ENCODE results near the gene GPR87.

GPR87 gene

DNA sequence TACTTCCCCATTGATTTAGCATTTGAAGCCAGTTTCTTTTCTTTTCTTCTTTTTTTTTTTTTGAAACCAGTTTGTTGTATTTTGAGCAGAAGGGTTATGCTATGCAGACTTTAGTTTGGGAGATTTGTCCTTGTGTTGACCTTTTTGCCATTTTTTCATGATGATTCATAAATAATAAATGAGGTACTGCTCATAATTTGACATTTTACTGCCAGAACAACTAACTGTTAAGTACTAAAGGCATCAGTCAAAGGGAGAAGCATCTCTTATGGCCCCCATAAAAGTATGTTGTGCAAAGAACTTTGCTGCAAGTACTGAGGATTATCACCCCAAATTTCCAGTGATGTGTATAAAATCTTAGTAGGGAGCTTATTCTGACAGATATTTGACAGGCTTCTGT, 1.7 kb upstream of the GPR87 start:
- no peak for TF ChIP-seq EZH2phosphoT487 (IDR thresholded peaks at IDR 0.05; ENCODE audit: borderline replicate concordance)
- TF ChIP-seq, protein P1, sequence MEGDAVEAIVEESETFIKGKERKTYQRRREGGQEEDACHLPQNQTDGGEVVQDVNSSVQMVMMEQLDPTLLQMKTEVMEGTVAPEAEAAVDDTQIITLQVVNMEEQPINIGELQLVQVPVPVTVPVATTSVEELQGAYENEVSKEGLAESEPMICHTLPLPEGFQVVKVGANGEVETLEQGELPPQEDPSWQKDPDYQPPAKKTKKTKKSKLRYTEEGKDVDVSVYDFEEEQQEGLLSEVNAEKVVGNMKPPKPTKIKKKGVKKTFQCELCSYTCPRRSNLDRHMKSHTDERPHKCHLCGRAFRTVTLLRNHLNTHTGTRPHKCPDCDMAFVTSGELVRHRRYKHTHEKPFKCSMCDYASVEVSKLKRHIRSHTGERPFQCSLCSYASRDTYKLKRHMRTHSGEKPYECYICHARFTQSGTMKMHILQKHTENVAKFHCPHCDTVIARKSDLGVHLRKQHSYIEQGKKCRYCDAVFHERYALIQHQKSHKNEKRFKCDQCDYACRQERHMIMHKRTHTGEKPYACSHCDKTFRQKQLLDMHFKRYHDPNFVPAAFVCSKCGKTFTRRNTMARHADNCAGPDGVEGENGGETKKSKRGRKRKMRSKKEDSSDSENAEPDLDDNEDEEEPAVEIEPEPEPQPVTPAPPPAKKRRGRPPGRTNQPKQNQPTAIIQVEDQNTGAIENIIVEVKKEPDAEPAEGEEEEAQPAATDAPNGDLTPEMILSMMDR (conservative IDR thresholded peaks at IDR 0.05; ENCODE audit: low read length) = no peak

GRCh38 chr3:151315846-151316245, 774 bp downstream of the GPR87 start:
- H4K20me1 ChIP-seq (ENCODE audit: insufficient read depth, low read length, poor library complexity, severe bottlenecking) = no peaks in the 10 kb centered on the region
- no peaks in the 10 kb centered on the region for H3F3A ChIP-seq (ENCODE audit: low read depth)
- H3K4me2 ChIP-seq (ENCODE audit: low read depth, low read length, poor library complexity, severe bottlenecking) = no peak overlapping the region
- H3K4me3 ChIP-seq (ENCODE audit: low read length, poor library complexity, severe bottlenecking) = no peak overlapping the region
- peaks cover 10% of the 10 kb centered on the region; the same call in 1 of the 2 replicates for H3K36me3 ChIP-seq (ENCODE audit: insufficient read depth, low read length)
- no peak overlapping the region for H2AFZ ChIP-seq (ENCODE audit: low read length)
- TF ChIP-seq, protein P1 (conservative IDR thresholded peaks at IDR 0.05; ENCODE audit: low read length) = no peak
- TF ChIP-seq EZH2phosphoT487 (IDR thresholded peaks at IDR 0.05; ENCODE audit: borderline replicate concordance) = no peak
- H3K9ac ChIP-seq (ENCODE audit: low read depth, low read length, poor library complexity, severe bottlenecking) = no peak overlapping the region
- no peaks in the 10 kb centered on the region for H3K27me3 ChIP-seq (ENCODE audit: insufficient read depth, low read length, poor library complexity, severe bottlenecking)
- no peaks in the 10 kb centered on the region for H3K9me2 ChIP-seq (replicated peaks; ENCODE audit: low read depth, low read length)
- H3K9me3 ChIP-seq (ENCODE audit: insufficient read depth, low read depth, low read length) = no peaks in the 10 kb centered on the region
- no peaks in the 10 kb centered on the region for H3K79me2 ChIP-seq (ENCODE audit: insufficient read depth, low read length)
- H3K4me1 ChIP-seq (ENCODE audit: insufficient read depth, low read length, poor library complexity, severe bottlenecking) = peaks cover 4% of the 10 kb centered on the region

More for the DNA sequence above, 1.7 kb upstream of the GPR87 start:
- Histone ChIP-seq H3K4me2 (ENCODE audit: low read depth, low read length, poor library complexity, severe bottlenecking) (no peak overlapping the region), H2AFZ (ENCODE audit: low read length) (no peak overlapping the region), H3K9ac (ENCODE audit: low read depth, low read length, poor library complexity, severe bottlenecking) (no peak overlapping the region), H3K4me3 (ENCODE audit: low read length, poor library complexity, severe bottlenecking) (no peak overlapping the region), H3K36me3 (ENCODE audit: insufficient read depth, low read length) (peaks cover 10% of the 10 kb centered on the region; the same call in 1 of the 2 replicates), H3K9me3 (ENCODE audit: insufficient read depth, low read depth, low read length) (no peaks in the 10 kb centered on the region), H3K4me1 (ENCODE audit: insufficient read depth, low read length, poor library complexity, severe bottlenecking) (peaks cover 4% of the 10 kb centered on the region), H4K20me1 (ENCODE audit: insufficient read depth, low read length, poor library complexity, severe bottlenecking) (no peaks in the 10 kb centered on the region), H3F3A (ENCODE audit: low read depth) (no peaks in the 10 kb centered on the region), H3K27me3 (ENCODE audit: insufficient read depth, low read length, poor library complexity, severe bottlenecking) (no peaks in the 10 kb centered on the region), H3K79me2 (ENCODE audit: insufficient read depth, low read length) (no peaks in the 10 kb centered on the region), H3K9me2 (replicated peaks; ENCODE audit: low read depth, low read length) (no peaks in the 10 kb centered on the region)

DNA sequence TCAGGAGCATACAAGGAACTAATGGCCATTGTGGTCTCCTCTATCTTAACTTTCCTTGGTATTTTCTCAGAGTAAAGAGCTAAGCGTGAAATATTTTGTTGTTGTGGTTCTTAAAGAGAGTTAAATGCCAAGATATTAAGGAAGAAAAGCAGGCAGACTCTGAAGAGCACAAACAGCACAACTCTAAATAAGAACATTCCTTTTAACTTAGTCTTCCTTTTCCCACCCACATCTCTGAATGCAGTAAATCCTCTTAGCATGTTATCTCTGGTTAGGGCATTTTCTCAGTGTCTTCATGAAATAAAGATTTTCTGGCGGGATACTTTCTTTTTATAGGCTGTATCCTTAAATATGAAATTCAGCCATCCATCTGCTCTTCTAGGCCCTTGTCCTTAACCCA, 1.5 kb downstream of the GPR87 start:
- no peaks in the 10 kb centered on the region for H3K9me2 ChIP-seq (replicated peaks; ENCODE audit: low read depth, low read length)
- H3K4me2 ChIP-seq (ENCODE audit: low read depth, low read length, poor library complexity, severe bottlenecking) = no peak overlapping the region
- H3K9me3 ChIP-seq (ENCODE audit: insufficient read depth, low read depth, low read length) = no peaks in the 10 kb centered on the region
- H3K27me3 ChIP-seq (ENCODE audit: insufficient read depth, low read length, poor library complexity, severe bottlenecking) = no peaks in the 10 kb centered on the region
- H3K4me3 ChIP-seq (ENCODE audit: low read length, poor library complexity, severe bottlenecking) = no peak overlapping the region
- TF ChIP-seq, protein P1 (conservative IDR thresholded peaks at IDR 0.05; ENCODE audit: low read length) = no peak
- no peak for TF ChIP-seq EZH2phosphoT487 (IDR thresholded peaks at IDR 0.05; ENCODE audit: borderline replicate concordance)
- H3K79me2 ChIP-seq (ENCODE audit: insufficient read depth, low read length) = no peaks in the 10 kb centered on the region
- no peaks in the 10 kb centered on the region for H3F3A ChIP-seq (ENCODE audit: low read depth)
- no peaks in the 10 kb centered on the region for H3K4me1 ChIP-seq (ENCODE audit: insufficient read depth, low read length, poor library complexity, severe bottlenecking)
- H3K36me3 ChIP-seq (ENCODE audit: insufficient read depth, low read length) = peaks cover 10% of the 10 kb centered on the region; the same call in 1 of the 2 replicates
- no peak overlapping the region for H2AFZ ChIP-seq (ENCODE audit: low read length)
- H4K20me1 ChIP-seq (ENCODE audit: insufficient read depth, low read length, poor library complexity, severe bottlenecking) = no peaks in the 10 kb centered on the region
- H3K9ac ChIP-seq (ENCODE audit: low read depth, low read length, poor library complexity, severe bottlenecking) = no peak overlapping the region

Data from Loucy (cell line).